Kasumi-1 (cell line): ENCODE measurements around the gene TPRG1.

Source experiments
- DNase-seq, 2 experiments: peaks; one replicate each; lab custom pipeline; 2025; lab: John Stamatoyannopoulos, UW

TPRG1 gene

GRCh38 chr3:189282741-189283140 is 111.0 kb downstream of the TPRG1 start:
- no peak for DNase-seq

- no peak for DNase-seq
Observed at GRCh38 chr3:189286188-189286587, 114.4 kb downstream of the TPRG1 start.

GRCh38 chr3:189286916-189287315 is 115.1 kb downstream of the TPRG1 start:
- no peak for DNase-seq

- no peak for DNase-seq
Observed at GRCh38 chr3:189288348-189289235, 116.8 kb downstream of the TPRG1 start.

- no peak for DNase-seq
Observed at GRCh38 chr3:189289251-189289650, 117.5 kb downstream of the TPRG1 start.

GRCh38 chr3:189292667-189293484 is 121.1 kb downstream of the TPRG1 start:
- DNase-seq = no peak

- no peak for DNase-seq
Observed at GRCh38 chr3:189294649-189295048, 122.9 kb downstream of the TPRG1 start.

GRCh38 chr3:189295089-189295488 is 123.3 kb downstream of the TPRG1 start:
- no peak for DNase-seq

- DNase-seq = no peak
Observed at GRCh38 chr3:189297932-189298331, 126.2 kb downstream of the TPRG1 start.

GRCh38 chr3:189298469-189299375 is 127.0 kb downstream of the TPRG1 start:
- DNase-seq = no peak

- no peak for DNase-seq
Observed at GRCh38 chr3:189300345-189300744, 128.6 kb downstream of the TPRG1 start.

- no peak for DNase-seq
Observed at GRCh38 chr3:189301479-189301878, 129.7 kb downstream of the TPRG1 start.

- DNase-seq = no peak
Observed at GRCh38 chr3:189303584-189303983, 131.8 kb downstream of the TPRG1 start.

GRCh38 chr3:189304465-189305351 is 132.9 kb downstream of the TPRG1 start:
- no peak for DNase-seq

GRCh38 chr3:189305412-189305811 is 133.6 kb downstream of the TPRG1 start:
- DNase-seq = no peak

- DNase-seq = no peak
Observed at GRCh38 chr3:189307963-189308362, 136.2 kb downstream of the TPRG1 start.

GRCh38 chr3:189308608-189309007 is 136.8 kb downstream of the TPRG1 start:
- no peak for DNase-seq

GRCh38 chr3:189309400-189309975 is 137.7 kb downstream of the TPRG1 start:
- no peak for DNase-seq

GRCh38 chr3:189311521-189311920 is 139.8 kb downstream of the TPRG1 start:
- DNase-seq = no peak

GRCh38 chr3:189312866-189313265 is 141.1 kb downstream of the TPRG1 start:
- DNase-seq = no peak
